Measurements from ENCODE around the gene GPR25.

- TF ChIP-seq YY1 (IDR thresholded peaks at IDR 0.05; ENCODE audit: insufficient read depth, insufficient read length) (no peak), SUZ12 (IDR thresholded peaks at IDR 0.05; ENCODE audit: extremely low read depth, insufficient read depth, insufficient read length) (no peak), ZNF274 (IDR thresholded peaks at IDR 0.05; ENCODE audit: low read depth, low read length) (no peak)
These were observed 16.8 kb downstream of the GPR25 start for GRCh38 chr1:200889571-200889970.

Data from NT2/D1 (cell line).